SU-DHL-6 (cell line): ENCODE measurements around the gene TUBAL3.
A peak's percentile ranks its signal among the peaks of the same experiment; 100 is the strongest.

Source experiments
- H2AFZ ChIP-seq: fragments of 200-600 bp; sonication (generic); 2 replicates; pipeline ENCODE4 v1.6.1; 2014; ENCODE audit warnings: low read depth, mild to moderate bottlenecking, moderate library complexity, mixed read lengths, antibody characterized with exemption, low read length; ENCODE audit not compliant: severe bottlenecking
- H3F3A ChIP-seq: fragments of 200-600 bp; shearing (Covaris generic); 2 replicates; pipeline ENCODE4 v1.6.0; 2016; ENCODE audit warnings: antibody characterized with exemption, mild to moderate bottlenecking; ENCODE audit not compliant: insufficient read depth
- H3K27ac ChIP-seq: fragments of 200-600 bp; sonication (generic); 2 replicates; pipeline ENCODE4 v1.5.1; 2016; ENCODE audit warnings: low read depth, mild to moderate bottlenecking, low read length, moderate library complexity, mixed read lengths
- H3K27me3 ChIP-seq: fragments of 200-600 bp; sonication (generic), shearing (Covaris generic); 2 replicates; pipeline ENCODE4 v1.6.0; 2014; ENCODE audit warnings: mild to moderate bottlenecking, low read length
- H3K36me3 ChIP-seq: fragments of 200-600 bp; sonication (generic); 2 replicates; pipeline ENCODE4 v1.6.1; 2014; ENCODE audit warnings: mild to moderate bottlenecking, low read length, mixed read lengths
- H3K4me2 ChIP-seq: fragments of 300-600, 200-600 bp; shearing (Covaris generic), sonication (generic); 2 replicates; pipeline ENCODE4 v1.6.0; 2014; ENCODE audit warnings: low read length, low read depth, mild to moderate bottlenecking; ENCODE audit not compliant: poor library complexity, severe bottlenecking
- H3K4me3 ChIP-seq: fragments of 200-600 bp; sonication (generic); 2 replicates; pipeline ENCODE4 v1.5.1; 2014; ENCODE audit warnings: antibody characterized with exemption, low read length, mild to moderate bottlenecking, mixed read lengths; ENCODE audit not compliant: insufficient read depth, poor library complexity, severe bottlenecking
- H3K79me2 ChIP-seq: fragments of 200-600 bp; sonication (generic); 2 replicates; pipeline ENCODE4 v1.6.1; 2014; ENCODE audit warnings: mild to moderate bottlenecking, low read length, moderate library complexity; ENCODE audit not compliant: insufficient read depth
- H3K9ac ChIP-seq: fragments of 200-600 bp; sonication (generic); 2 replicates; pipeline ENCODE4 v1.7.0; 2014; ENCODE audit warnings: mild to moderate bottlenecking, low read length
- H3K9me2 ChIP-seq: fragments of 200-600 bp; sonication (generic); replicated peaks from 2 replicates; pipeline ENCODE4 v1.6.1; 2014; ENCODE audit warnings: low read length; ENCODE audit not compliant: insufficient read depth
- H3K9me3 ChIP-seq: fragments of 200-600 bp; sonication (generic); 2 replicates; pipeline ENCODE4 v1.6.1; 2014; ENCODE audit warnings: low read length, mixed read lengths; ENCODE audit not compliant: insufficient read depth
- H4K20me1 ChIP-seq: fragments of 200-600 bp; sonication (generic); 2 replicates; pipeline ENCODE4 v1.6.1; 2014; ENCODE audit warnings: low read depth, mild to moderate bottlenecking, antibody characterized with exemption, low read length, moderate library complexity, mixed read lengths
- CTCF ChIP-seq: fragments of 200-600 bp; sonication (generic); IDR thresholded peaks from one replicate; pipeline ENCODE4 v1.5.1; 2017; ENCODE audit warnings: antibody characterized with exemption, mild to moderate bottlenecking, low read length, moderate library complexity; ENCODE audit not compliant: insufficient read depth, poor library complexity, severe bottlenecking
- EZH2phosphoT487 ChIP-seq: fragments of 200-600 bp; sonication (generic), shearing (Covaris generic); conservative IDR thresholded peaks from 2 replicates; pipeline ENCODE4 v1.6.1; 2018; ENCODE audit warnings: mild to moderate bottlenecking, antibody characterized with exemption, low read length, moderate library complexity, mixed read lengths

Gene TUBAL3

DNA sequence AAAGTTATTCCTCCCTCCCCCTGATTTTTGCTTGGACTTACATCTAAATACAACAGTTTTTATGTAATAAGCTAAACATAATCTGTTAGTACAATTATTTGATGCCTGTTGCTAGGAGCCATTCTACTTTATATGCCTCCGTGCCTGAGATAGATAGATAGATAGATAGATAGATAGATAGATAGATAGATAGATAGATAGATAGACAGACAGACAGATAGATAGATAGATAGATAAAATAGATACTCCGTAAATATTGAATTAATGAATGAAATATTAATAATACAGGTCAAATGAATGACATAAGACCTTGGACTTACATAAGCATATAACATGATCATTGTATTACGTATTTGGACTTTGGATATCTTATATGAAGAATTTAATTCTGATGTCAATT is 30.7 kb upstream of the TUBAL3 start:
- Histone ChIP-seq H3K79me2 (peaks cover 17% of the 10 kb centered on the region; the same call in 1 of the 2 replicates), H3K9ac (no peak overlapping the region), H3K27ac (no peak overlapping the region), H3K9me3 (no peaks in the 10 kb centered on the region), H3K36me3 (peaks cover 4% of the 10 kb centered on the region; the same call in 1 of the 2 replicates), H3F3A (peaks cover 4% of the 10 kb centered on the region; the same call in 1 of the 2 replicates), H3K4me3 (no peak overlapping the region), H2AFZ (no peak overlapping the region), H4K20me1 (0 out of 2 replicates have a peak, but pooled peaks cover 5% of the 10 kb centered on the region), H3K4me2 (no peak overlapping the region), H3K27me3 (no peaks in the 10 kb centered on the region), H3K9me2 (no peaks in the 10 kb centered on the region)
- TF ChIP-seq CTCF = no peak
- TF ChIP-seq EZH2phosphoT487 = no peak

- Histone ChIP-seq H3K4me3 (no peak overlapping the region), H3K36me3 (peaks cover 12% of the 10 kb centered on the region; the same call in 1 of the 2 replicates), H3K9ac (no peak overlapping the region), H3K9me2 (no peaks in the 10 kb centered on the region), H3K9me3 (no peaks in the 10 kb centered on the region), H3K79me2 (peaks cover 17% of the 10 kb centered on the region; the same call in 1 of the 2 replicates), H3K4me2 (no peak overlapping the region), H4K20me1 (0 out of 2 replicates have a peak, but pooled peaks cover 5% of the 10 kb centered on the region), H3K27me3 (no peaks in the 10 kb centered on the region), H3F3A (peaks cover 4% of the 10 kb centered on the region; the same call in 1 of the 2 replicates), H3K27ac (no peak overlapping the region), H2AFZ (no peak overlapping the region)
- TF ChIP-seq CTCF = peak; percentile 51
- TF ChIP-seq EZH2phosphoT487 = no peak
These were observed 29.6 kb upstream of the TUBAL3 start for GRCh38 chr10:5434017-5434753.

GRCh38 chr10:5433182-5433581 is 28.6 kb upstream of the TUBAL3 start:
- Histone ChIP-seq H4K20me1 (0 out of 2 replicates have a peak, but pooled peaks cover 5% of the 10 kb centered on the region), H3F3A (peaks cover 4% of the 10 kb centered on the region; the same call in 1 of the 2 replicates), H2AFZ (no peak overlapping the region), H3K9me3 (no peaks in the 10 kb centered on the region), H3K9me2 (no peaks in the 10 kb centered on the region), H3K9ac (no peak overlapping the region), H3K36me3 (peaks cover 12% of the 10 kb centered on the region; the same call in 1 of the 2 replicates), H3K79me2 (peaks cover 17% of the 10 kb centered on the region; the same call in 1 of the 2 replicates), H3K27ac (no peak overlapping the region), H3K4me2 (no peak overlapping the region), H3K27me3 (no peaks in the 10 kb centered on the region), H3K4me3 (no peak overlapping the region)
- no peak for TF ChIP-seq EZH2phosphoT487
- no peak for TF ChIP-seq CTCF
